ENCODE measurements around the gene SLC35E3.

SLC35E3 gene

GRCh38 chr12:68745904-68746571 lies at the start of gene SLC35E3:
Gene SLC35E3 (plus strand): TSS chr12:68746176. CDS start chr12:68746378, 202 bp downstream.
- DNase-seq = peak; percentile 98

GRCh38 chr12:68699486-68699885 lies 46.5 kb upstream of the SLC35E3 start:
- DNase-seq = no peak

GRCh38 chr12:68727776-68728175 lies 18.2 kb upstream of the SLC35E3 start:
- DNase-seq = no peak

GRCh38 chr12:68733661-68734071 lies 12.3 kb upstream of the SLC35E3 start:
- DNase-seq = peak; percentile 30

- no peak for DNase-seq
Measured at GRCh38 chr12:68739891-68740290, 6.1 kb upstream of the SLC35E3 start.

- no peak for DNase-seq
Measured at GRCh38 chr12:68743356-68743755, 2.6 kb upstream of the SLC35E3 start.

GRCh38 chr12:68745376-68745903 lies 536 bp upstream of the SLC35E3 start:
- peak; percentile 22 for DNase-seq

- DNase-seq = peak; percentile 74
Measured at GRCh38 chr12:68746572-68747180, 700 bp downstream of the SLC35E3 start.

- DNase-seq = no peak
Measured at GRCh38 chr12:68749443-68749842, 3.5 kb downstream of the SLC35E3 start.

- DNase-seq = no peak
Measured at GRCh38 chr12:68749861-68750260, 3.9 kb downstream of the SLC35E3 start.

- DNase-seq = no peak
Measured at GRCh38 chr12:68750506-68750905, 4.5 kb downstream of the SLC35E3 start.

GRCh38 chr12:68755536-68756243 lies 9.7 kb downstream of the SLC35E3 start:
- DNase-seq = no peak

- no peak for DNase-seq
Measured at GRCh38 chr12:68759852-68760251, 13.9 kb downstream of the SLC35E3 start.

- DNase-seq = no peak
Measured at GRCh38 chr12:68760806-68761441, 14.9 kb downstream of the SLC35E3 start.

- no peak for DNase-seq
Measured at GRCh38 chr12:68761442-68761812, 15.5 kb downstream of the SLC35E3 start.

- no peak for DNase-seq
Measured at GRCh38 chr12:68761901-68762630, 16.1 kb downstream of the SLC35E3 start.

- DNase-seq = no peak
Measured at GRCh38 chr12:68762691-68763090, 16.7 kb downstream of the SLC35E3 start.

- DNase-seq = no peak
Measured at GRCh38 chr12:68765696-68766095, 19.7 kb downstream of the SLC35E3 start.

GRCh38 chr12:68766646-68767045 lies 20.7 kb downstream of the SLC35E3 start:
- no peak for DNase-seq

- no peak for DNase-seq
Measured at GRCh38 chr12:68767191-68767590, 21.2 kb downstream of the SLC35E3 start.

- no peak for DNase-seq
Measured at GRCh38 chr12:68768431-68768939, 22.5 kb downstream of the SLC35E3 start.

GRCh38 chr12:68769941-68770340 lies 24.0 kb downstream of the SLC35E3 start:
- DNase-seq = no peak
